ENCODE results near the gene PPP6C.

PPP6C gene

GRCh38 chr9:125145425-125145824 lies 44.2 kb downstream of the PPP6C start:
- in situ Hi-C loops (cut with HindIII; ENCODE audit: low sequenced_read_pairs), result no loop called here
- no peak overlapping the region for H3K4me3 ChIP-seq (ENCODE audit: low read depth, low read length)
- no peak for TF ChIP-seq CTCF (IDR thresholded peaks at IDR 0.05; ENCODE audit: low read depth, low read length, missing control alignments)
- DNase-seq (ENCODE audit: low read depth), result no peak

GRCh38 chr9:125143377-125144090 lies 46.1 kb downstream of the PPP6C start, which contains the start of gene SCAI:
Gene SCAI (minus strand): TSS chr9:125143528. CDS start chr9:125143437, 91 bp downstream.
- peak; percentile 98 for DNase-seq (ENCODE audit: low read depth)
- TF ChIP-seq CTCF (IDR thresholded peaks at IDR 0.05; ENCODE audit: low read depth, low read length, missing control alignments), result peak; percentile 97
- in situ Hi-C loops (cut with HindIII; ENCODE audit: low sequenced_read_pairs), result no loop called here
- H3K4me3 ChIP-seq (ENCODE audit: low read depth, low read length), result peak within 1 kb of the TSS; percentile 60

- in situ Hi-C loops (cut with HindIII; ENCODE audit: low sequenced_read_pairs), result no loop called here
Measured at GRCh38 chr9:125142560-125143376, 46.8 kb downstream of the PPP6C start.

GRCh38 chr9:125141751-125142150 lies 47.9 kb downstream of the PPP6C start:
- in situ Hi-C loops (cut with HindIII; ENCODE audit: low sequenced_read_pairs), result no loop called here
- no peak for DNase-seq (ENCODE audit: low read depth)
- TF ChIP-seq CTCF (IDR thresholded peaks at IDR 0.05; ENCODE audit: low read depth, low read length, missing control alignments), result no peak
- no peak overlapping the region for H3K4me3 ChIP-seq (ENCODE audit: low read depth, low read length)

More at GRCh38 chr9:125142560-125143376, 46.8 kb downstream of the PPP6C start:
- TF ChIP-seq CTCF (IDR thresholded peaks at IDR 0.05; ENCODE audit: low read depth, low read length, missing control alignments), result no peak
- DNase-seq (ENCODE audit: low read depth), result no peak
- H3K4me3 ChIP-seq (ENCODE audit: low read depth, low read length), result peak overlapping the region; percentile 60

- in situ Hi-C loops (cut with HindIII; ENCODE audit: low sequenced_read_pairs), result no loop called here
- no peak overlapping the region for H3K4me3 ChIP-seq (ENCODE audit: low read depth, low read length)
- no peak for DNase-seq (ENCODE audit: low read depth)
- no peak for TF ChIP-seq CTCF (IDR thresholded peaks at IDR 0.05; ENCODE audit: low read depth, low read length, missing control alignments)
Measured at GRCh38 chr9:125141251-125141650, 48.4 kb downstream of the PPP6C start.

- in situ Hi-C loops (cut with HindIII; ENCODE audit: low sequenced_read_pairs), result no loop called here
- no peak for DNase-seq (ENCODE audit: low read depth)
- no peak for TF ChIP-seq CTCF (IDR thresholded peaks at IDR 0.05; ENCODE audit: low read depth, low read length, missing control alignments)
- H3K4me3 ChIP-seq (ENCODE audit: low read depth, low read length), result no peak overlapping the region
Measured at GRCh38 chr9:125140576-125140975, 49.0 kb downstream of the PPP6C start.

Measured in astrocyte of the cerebellum (primary cell).